HG03457 (cell line): ENCODE measurements around the gene SMPD4.
"Not testable (repeated sequence)": the region's sequence is repeated elsewhere in the genome, so short reads cannot be mapped to it uniquely, and the experiment has no call there.

ENCODE experiments used
- ATAC-seq: cut with Tn5 transposase; IDR thresholded peaks from one replicate; pipeline ENCODE4 v1.9.1; 2021; ENCODE audit warnings: moderate number of reproducible peaks; ENCODE audit not compliant: unreplicated experiment

The SMPD4 gene, protein sequence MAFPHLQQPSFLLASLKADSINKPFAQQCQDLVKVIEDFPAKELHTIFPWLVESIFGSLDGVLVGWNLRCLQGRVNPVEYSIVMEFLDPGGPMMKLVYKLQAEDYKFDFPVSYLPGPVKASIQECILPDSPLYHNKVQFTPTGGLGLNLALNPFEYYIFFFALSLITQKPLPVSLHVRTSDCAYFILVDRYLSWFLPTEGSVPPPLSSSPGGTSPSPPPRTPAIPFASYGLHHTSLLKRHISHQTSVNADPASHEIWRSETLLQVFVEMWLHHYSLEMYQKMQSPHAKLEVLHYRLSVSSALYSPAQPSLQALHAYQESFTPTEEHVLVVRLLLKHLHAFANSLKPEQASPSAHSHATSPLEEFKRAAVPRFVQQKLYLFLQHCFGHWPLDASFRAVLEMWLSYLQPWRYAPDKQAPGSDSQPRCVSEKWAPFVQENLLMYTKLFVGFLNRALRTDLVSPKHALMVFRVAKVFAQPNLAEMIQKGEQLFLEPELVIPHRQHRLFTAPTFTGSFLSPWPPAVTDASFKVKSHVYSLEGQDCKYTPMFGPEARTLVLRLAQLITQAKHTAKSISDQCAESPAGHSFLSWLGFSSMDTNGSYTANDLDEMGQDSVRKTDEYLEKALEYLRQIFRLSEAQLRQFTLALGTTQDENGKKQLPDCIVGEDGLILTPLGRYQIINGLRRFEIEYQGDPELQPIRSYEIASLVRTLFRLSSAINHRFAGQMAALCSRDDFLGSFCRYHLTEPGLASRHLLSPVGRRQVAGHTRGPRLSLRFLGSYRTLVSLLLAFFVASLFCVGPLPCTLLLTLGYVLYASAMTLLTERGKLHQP

GRCh38 chr2:130181325-130181879, at the start of gene SMPD4:
Gene SMPD4 (minus strand): TSS chr2:130181602. CDS start chr2:130176592, 5,010 bp downstream.
- ATAC-seq = peak; percentile 56

GRCh38 chr2:130230907-130231306, 49.5 kb upstream of the SMPD4 start:
- not testable (repeated sequence) for ATAC-seq

GRCh38 chr2:130230376-130230775, 49.0 kb upstream of the SMPD4 start:
- not testable (repeated sequence) for ATAC-seq

GRCh38 chr2:130229161-130229510, 47.7 kb upstream of the SMPD4 start:
- ATAC-seq = not testable (repeated sequence)

GRCh38 chr2:130228467-130229160, 47.2 kb upstream of the SMPD4 start:
- not testable (repeated sequence) for ATAC-seq

GRCh38 chr2:130228005-130228404, 46.6 kb upstream of the SMPD4 start:
- not testable (repeated sequence) for ATAC-seq

GRCh38 chr2:130222523-130222922, 41.1 kb upstream of the SMPD4 start:
- not testable (repeated sequence) for ATAC-seq

GRCh38 chr2:130220505-130220904, 39.1 kb upstream of the SMPD4 start:
- not testable (repeated sequence) for ATAC-seq

- not testable (repeated sequence) for ATAC-seq
These were observed 37.7 kb upstream of the SMPD4 start for GRCh38 chr2:130219147-130219546.

DNA sequence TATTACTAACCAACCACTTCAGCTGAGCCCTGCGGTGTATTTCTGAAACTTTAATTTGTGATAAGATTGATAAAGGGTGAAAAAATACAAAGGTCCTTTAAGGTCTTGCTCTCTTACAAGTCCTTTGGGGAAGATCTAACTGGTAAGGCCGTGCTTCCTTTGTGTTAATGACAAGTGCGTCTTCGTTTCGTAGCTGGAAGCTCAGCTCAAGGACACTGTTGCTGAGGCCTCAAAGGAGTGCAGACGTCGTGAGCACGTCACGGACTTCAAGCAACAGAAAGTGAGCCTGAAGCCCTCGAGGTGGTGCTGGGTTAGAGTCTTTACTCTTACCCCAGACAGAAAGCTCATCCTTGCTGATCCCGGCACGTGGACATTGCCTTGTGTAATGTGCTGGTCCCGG, 25.6 kb upstream of the SMPD4 start:
- not testable (repeated sequence) for ATAC-seq

GRCh38 chr2:130203150-130203549, 21.7 kb upstream of the SMPD4 start:
- ATAC-seq = not testable (repeated sequence)

GRCh38 chr2:130202518-130202917, 21.1 kb upstream of the SMPD4 start:
- not testable (repeated sequence) for ATAC-seq

- no peak for ATAC-seq
These were observed 16.9 kb upstream of the SMPD4 start, which contains the start of gene TUBA3E for GRCh38 chr2:130198343-130198742. Gene TUBA3E (minus strand): TSS chr2:130198439. CDS start chr2:130198360, 79 bp downstream.

GRCh38 chr2:130196052-130196451, 14.7 kb upstream of the SMPD4 start:
- not testable (repeated sequence) for ATAC-seq

GRCh38 chr2:130195089-130195635, 13.8 kb upstream of the SMPD4 start:
- not testable (repeated sequence) for ATAC-seq

DNA sequence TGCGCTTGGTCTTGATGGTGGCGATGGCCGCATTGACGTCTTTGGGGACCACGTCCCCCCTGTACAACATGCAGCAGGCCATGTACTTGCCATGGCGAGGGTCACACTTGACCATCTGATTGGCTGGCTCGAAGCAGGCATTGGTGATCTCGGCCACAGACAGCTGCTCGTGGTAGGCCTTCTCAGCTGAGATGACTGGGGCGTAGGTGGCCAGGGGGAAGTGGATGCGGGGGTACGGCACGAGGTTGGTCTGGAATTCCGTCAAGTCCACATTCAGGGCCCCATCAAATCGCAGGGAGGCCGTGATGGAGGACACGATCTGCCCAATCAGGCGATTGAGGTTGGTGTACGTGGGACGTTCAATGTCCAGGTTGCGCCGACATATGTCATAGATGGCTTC, 12.4 kb upstream of the SMPD4 start:
- ATAC-seq = not testable (repeated sequence)

DNA sequence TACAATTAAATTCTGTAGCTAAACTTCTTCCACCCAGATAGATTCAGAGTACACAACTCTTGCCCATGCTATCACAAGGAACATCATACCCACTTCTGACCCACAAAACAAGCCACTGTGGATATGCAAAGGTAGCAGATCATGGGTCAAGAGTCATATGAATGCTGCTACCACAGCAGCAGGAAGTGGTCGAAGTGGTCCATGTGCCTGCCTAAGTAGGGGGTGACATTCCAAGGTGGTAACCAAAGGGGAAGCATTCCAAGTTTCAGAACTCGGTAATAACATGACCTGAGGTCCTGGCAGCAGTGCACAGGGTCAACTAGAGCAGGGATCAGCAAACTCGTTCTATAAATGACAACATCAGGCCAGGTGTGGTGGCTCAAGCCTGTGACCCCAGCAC, 11.0 kb upstream of the SMPD4 start:
- not testable (repeated sequence) for ATAC-seq

DNA sequence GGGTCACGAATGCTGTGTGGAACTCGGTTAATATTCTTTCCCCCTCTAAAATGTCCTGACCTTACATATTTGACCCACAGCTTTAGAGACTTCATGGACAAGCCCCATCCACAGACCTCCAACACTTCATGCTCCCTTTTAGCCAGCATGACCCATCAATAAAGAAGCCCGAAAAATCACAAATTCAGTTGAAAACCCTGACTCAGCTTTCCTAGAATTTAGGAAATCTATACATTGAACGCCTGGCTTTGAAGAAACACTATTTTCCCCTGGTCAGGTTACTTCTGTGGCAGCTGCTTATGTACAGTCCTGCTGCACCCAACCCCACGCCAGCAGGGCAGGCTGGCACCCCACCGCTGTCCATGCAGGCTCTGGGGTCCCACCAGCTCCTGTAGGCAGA, 9.9 kb upstream of the SMPD4 start:
- not testable (repeated sequence) for ATAC-seq

DNA sequence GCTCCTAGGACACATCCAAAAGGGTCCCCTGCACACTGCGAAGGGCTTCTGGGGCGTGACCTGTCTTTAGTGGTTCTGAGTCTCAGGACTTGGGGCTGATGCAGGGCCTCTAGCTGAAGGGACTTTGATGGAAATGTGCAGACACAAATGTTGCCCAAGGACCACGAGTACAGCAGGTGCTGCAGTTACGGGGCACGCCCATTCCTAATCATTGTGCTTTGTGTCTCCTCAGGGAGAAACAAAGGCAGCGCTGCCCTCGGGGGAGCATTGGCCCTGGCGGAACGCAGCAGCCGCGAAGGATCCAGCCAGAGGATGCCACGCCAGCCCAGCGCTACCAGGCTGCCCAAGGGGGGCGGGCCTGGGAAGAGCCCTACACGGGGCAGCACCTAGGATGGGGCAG, 8.8 kb upstream of the SMPD4 start:
- no peak for ATAC-seq

DNA sequence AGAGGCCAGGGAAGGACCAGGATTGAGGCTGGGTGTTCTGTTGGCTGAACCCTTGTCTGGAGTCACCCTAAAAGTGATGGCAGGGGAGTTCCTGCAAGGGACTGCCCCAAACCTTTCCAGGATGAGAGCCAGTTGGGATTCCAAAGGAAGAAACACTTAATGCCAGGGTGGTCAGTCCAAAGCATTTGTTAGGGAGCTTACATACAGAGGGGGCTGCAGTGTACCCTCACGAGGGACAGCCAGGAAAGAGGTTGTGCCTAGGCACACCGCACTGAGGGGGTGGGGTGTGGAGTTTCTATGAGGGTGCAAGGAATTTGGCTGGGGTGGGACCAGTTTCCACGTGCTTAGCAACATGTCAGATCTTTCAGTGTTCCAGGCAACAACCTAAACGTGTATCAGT, 7.6 kb upstream of the SMPD4 start:
- ATAC-seq = not testable (repeated sequence)
